ENCODE data around the gene TMEM91.

Gene TMEM91

DNA sequence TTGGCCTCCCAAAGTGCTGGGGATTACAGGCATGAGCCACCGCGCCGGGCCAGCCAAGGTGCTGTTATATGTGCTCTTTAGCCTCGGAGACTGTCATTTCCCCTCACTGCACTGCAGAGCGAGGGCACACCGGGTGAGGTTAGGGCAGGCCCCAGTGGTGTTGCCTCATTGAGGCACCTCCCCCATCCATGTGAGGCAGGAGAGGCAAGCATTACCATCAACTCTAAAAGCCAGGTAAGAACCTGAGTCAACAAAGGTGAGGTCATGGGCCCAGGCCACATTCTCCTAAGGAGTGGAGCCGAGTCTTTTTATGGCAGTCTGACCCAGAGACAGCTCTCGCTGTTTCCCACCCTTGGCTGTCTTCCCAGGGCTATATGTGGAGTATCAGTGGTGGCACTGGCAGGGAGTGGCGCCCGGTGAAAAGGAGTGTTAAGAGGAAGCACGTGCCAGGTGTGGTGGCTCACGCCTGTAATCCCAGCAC, 39.9 kb downstream of the TMEM91 start:
- peaks cover 80% of the 10 kb centered on the region for H3K36me3 ChIP-seq (ENCODE audit: insufficient read depth, low read length)
- H3K9ac ChIP-seq (ENCODE audit: low read length) = no peak overlapping the region
- H3K27me3 ChIP-seq (ENCODE audit: control insufficient read depth in 1 of 2, insufficient read depth in 2 of 2, low read length in 2 of 2) = no peaks in the 10 kb centered on the region
- peaks cover 5% of the 10 kb centered on the region for H3K4me1 ChIP-seq (ENCODE audit: insufficient read depth, low read length)
- no peak overlapping the region for H3K27ac ChIP-seq (ENCODE audit: low read depth, low read length)
- no peak overlapping the region for H3K4me3 ChIP-seq (ENCODE audit: low read depth in 1 of 2, low read length in 2 of 2)
- H3K9me3 ChIP-seq (ENCODE audit: low read length) = no peaks in the 10 kb centered on the region

DNA sequence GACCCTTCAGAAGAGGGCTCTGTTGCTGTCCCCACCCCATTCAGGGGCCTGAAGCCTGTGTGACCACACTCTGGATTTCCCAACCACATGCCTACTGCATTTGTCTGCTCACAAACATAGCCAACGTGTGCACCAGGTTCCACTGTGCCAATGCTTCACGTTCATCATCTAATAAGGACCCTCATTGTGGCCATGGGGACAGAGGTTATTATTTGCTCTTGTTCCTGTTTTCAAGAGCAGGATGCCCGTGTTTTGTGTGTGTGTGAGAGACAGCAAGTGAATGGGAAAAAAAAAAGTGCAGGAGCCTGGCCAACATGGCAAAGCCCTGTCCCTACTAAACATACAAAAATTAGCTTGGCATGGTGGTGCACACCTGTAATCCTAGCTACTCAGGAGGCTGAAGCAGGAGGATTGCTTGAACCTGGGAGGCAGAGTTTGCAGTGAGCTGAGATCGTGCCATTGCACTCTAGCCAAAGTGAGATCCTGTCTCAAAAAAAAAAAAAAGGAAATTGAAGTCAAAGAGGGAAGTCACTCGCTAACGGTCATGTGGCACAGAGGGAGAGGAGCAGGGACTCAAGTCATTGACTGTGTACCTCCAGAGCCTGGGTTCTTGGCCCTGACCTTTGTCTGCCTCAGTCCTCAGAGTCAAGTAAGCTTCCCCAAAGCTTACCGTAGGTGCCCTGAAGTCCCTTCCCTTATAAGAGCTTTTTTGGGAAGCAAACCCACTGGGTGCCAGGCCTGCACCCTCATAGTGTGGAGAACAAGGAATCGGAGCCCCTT, 44.0 kb downstream of the TMEM91 start:
- Histone ChIP-seq H3K4me1 (ENCODE audit: insufficient read depth, low read length) (peaks cover 7% of the 10 kb centered on the region), H3K27me3 (ENCODE audit: control insufficient read depth in 1 of 2, insufficient read depth in 2 of 2, low read length in 2 of 2) (no peaks in the 10 kb centered on the region), H3K4me3 (ENCODE audit: low read depth in 1 of 2, low read length in 2 of 2) (no peak overlapping the region), H3K27ac (ENCODE audit: low read depth, low read length) (no peak overlapping the region), H3K36me3 (ENCODE audit: insufficient read depth, low read length) (peaks cover 60% of the 10 kb centered on the region), H3K9ac (ENCODE audit: low read length) (no peak overlapping the region), H3K9me3 (ENCODE audit: low read length) (no peaks in the 10 kb centered on the region)

DNA sequence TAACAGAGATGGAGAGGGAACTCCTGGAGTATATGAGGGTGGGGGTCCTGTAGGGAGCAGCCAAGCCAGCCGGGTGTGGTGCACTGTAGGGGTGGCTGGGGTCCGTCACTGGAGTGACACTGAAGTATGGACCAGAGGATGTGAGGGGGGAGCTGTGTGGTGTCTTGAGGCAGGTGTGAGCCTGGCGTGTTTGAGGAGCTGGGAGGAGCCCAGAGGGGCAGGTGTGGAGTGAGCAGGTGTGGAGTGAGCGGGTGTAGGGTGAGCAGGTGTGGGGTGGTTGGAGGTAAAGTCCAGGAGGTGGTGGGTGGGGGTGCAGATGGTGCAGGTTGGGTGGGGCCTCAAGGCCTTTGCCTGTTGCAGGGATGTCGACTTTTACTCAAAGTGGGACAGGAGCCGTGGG, 45.0 kb downstream of the TMEM91 start:
- Histone ChIP-seq H3K36me3 (ENCODE audit: insufficient read depth, low read length) (peaks cover 54% of the 10 kb centered on the region), H3K27me3 (ENCODE audit: control insufficient read depth in 1 of 2, insufficient read depth in 2 of 2, low read length in 2 of 2) (no peaks in the 10 kb centered on the region), H3K9me3 (ENCODE audit: low read length) (no peaks in the 10 kb centered on the region), H3K9ac (ENCODE audit: low read length) (no peak overlapping the region), H3K4me1 (ENCODE audit: insufficient read depth, low read length) (peaks cover 7% of the 10 kb centered on the region), H3K27ac (ENCODE audit: low read depth, low read length) (no peak overlapping the region), H3K4me3 (ENCODE audit: low read depth in 1 of 2, low read length in 2 of 2) (no peak overlapping the region)

DNA sequence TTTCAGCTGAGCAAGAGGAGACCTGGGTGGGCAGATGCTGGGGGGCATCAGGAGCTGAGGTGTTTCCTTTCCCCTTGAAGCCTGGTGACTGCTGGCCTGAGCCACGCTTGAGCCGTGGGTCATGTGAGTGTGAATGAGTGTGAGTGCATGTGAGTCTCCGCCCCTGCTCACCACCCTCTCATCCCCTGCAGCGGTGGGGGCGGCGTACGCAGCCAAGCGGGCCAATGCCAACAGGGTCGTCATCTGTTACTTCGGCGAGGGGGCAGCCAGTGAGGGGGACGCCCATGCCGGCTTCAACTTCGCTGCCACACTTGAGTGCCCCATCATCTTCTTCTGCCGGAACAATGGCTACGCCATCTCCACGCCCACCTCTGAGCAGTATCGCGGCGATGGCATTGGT, 45.6 kb downstream of the TMEM91 start:
- Histone ChIP-seq H3K9ac (ENCODE audit: low read length) (no peak overlapping the region), H3K27ac (ENCODE audit: low read depth, low read length) (no peak overlapping the region), H3K9me3 (ENCODE audit: low read length) (no peaks in the 10 kb centered on the region), H3K36me3 (ENCODE audit: insufficient read depth, low read length) (peaks cover 47% of the 10 kb centered on the region), H3K4me1 (ENCODE audit: insufficient read depth, low read length) (peaks cover 14% of the 10 kb centered on the region), H3K27me3 (ENCODE audit: control insufficient read depth in 1 of 2, insufficient read depth in 2 of 2, low read length in 2 of 2) (no peaks in the 10 kb centered on the region), H3K4me3 (ENCODE audit: low read depth in 1 of 2, low read length in 2 of 2) (no peak overlapping the region)

DNA sequence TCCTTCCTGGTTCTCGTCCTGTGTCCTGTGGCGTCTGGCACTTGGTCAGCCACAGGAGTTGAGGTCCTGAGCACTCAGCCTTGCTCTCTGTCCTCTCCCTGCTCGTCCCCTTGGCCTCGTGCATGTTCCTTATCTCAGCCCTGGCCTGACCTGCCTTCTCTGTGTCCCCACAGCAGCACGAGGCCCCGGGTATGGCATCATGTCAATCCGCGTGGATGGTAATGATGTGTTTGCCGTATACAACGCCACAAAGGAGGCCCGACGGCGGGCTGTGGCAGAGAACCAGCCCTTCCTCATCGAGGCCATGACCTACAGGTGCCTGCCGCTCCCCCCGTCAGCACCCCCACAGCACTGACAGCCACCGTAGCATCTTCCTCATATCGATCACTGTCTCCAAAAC, 46.1 kb downstream of the TMEM91 start:
- no peak overlapping the region for H3K27ac ChIP-seq (ENCODE audit: low read depth, low read length)
- H3K27me3 ChIP-seq (ENCODE audit: control insufficient read depth in 1 of 2, insufficient read depth in 2 of 2, low read length in 2 of 2) = no peaks in the 10 kb centered on the region
- H3K4me1 ChIP-seq (ENCODE audit: insufficient read depth, low read length) = peaks cover 15% of the 10 kb centered on the region
- peaks cover 42% of the 10 kb centered on the region for H3K36me3 ChIP-seq (ENCODE audit: insufficient read depth, low read length)
- H3K9me3 ChIP-seq (ENCODE audit: low read length) = no peaks in the 10 kb centered on the region
- H3K9ac ChIP-seq (ENCODE audit: low read length) = no peak overlapping the region
- no peak overlapping the region for H3K4me3 ChIP-seq (ENCODE audit: low read depth in 1 of 2, low read length in 2 of 2)

DNA sequence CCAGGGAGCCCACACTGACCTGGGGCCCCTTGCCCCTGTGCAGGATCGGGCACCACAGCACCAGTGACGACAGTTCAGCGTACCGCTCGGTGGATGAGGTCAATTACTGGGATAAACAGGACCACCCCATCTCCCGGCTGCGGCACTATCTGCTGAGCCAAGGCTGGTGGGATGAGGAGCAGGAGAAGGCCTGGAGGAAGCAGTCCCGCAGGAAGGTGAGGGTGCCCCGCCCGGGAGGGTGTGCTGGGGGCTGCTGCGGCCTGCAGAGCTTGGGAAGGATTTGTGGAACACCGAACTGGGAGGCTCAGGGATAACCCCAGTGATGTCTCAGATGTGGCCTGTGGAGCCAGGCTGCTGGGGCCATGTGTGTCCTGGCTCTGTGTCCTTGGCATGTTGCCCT, 46.6 kb downstream of the TMEM91 start:
- peaks cover 42% of the 10 kb centered on the region for H3K36me3 ChIP-seq (ENCODE audit: insufficient read depth, low read length)
- no peak overlapping the region for H3K27ac ChIP-seq (ENCODE audit: low read depth, low read length)
- peaks cover 19% of the 10 kb centered on the region for H3K4me1 ChIP-seq (ENCODE audit: insufficient read depth, low read length)
- no peaks in the 10 kb centered on the region for H3K27me3 ChIP-seq (ENCODE audit: control insufficient read depth in 1 of 2, insufficient read depth in 2 of 2, low read length in 2 of 2)
- H3K9ac ChIP-seq (ENCODE audit: low read length) = no peak overlapping the region
- no peaks in the 10 kb centered on the region for H3K9me3 ChIP-seq (ENCODE audit: low read length)
- no peak overlapping the region for H3K4me3 ChIP-seq (ENCODE audit: low read depth in 1 of 2, low read length in 2 of 2)

DNA sequence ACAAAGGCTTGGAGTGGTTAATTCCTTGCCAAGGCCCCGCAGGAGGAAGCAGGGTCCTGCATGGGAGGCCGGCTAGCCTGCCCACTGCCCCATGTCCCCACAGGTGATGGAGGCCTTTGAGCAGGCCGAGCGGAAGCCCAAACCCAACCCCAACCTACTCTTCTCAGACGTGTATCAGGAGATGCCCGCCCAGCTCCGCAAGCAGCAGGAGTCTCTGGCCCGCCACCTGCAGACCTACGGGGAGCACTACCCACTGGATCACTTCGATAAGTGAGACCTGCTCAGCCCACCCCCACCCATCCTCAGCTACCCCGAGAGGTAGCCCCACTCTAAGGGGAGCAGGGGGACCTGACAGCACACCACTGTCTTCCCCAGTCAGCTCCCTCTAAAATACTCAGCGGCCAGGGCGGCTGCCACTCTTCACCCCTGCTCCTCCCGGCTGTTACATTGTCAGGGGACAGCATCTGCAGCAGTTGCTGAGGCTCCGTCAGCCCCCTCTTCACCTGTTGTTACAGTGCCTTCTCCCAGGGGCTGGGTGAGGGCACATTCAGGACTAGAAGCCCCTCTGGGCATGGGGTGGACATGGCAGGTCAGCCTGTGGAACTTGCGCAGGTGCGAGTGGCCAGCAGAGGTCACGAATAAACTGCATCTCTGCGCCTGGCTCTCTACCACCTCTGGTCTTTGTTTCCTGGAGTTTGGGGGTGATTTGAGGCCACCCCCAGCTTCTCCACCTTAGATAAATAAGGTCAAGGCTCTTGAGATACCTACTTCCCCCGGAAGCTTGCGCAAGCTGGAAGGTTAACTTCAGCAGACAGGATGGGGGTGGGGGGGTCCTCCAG, 48.2 kb downstream of the TMEM91 start:
- peaks cover 26% of the 10 kb centered on the region for H3K4me1 ChIP-seq (ENCODE audit: insufficient read depth, low read length)
- H3K36me3 ChIP-seq (ENCODE audit: insufficient read depth, low read length) = peaks cover 32% of the 10 kb centered on the region
- H3K9me3 ChIP-seq (ENCODE audit: low read length) = no peaks in the 10 kb centered on the region
- H3K27ac ChIP-seq (ENCODE audit: low read depth, low read length) = no peak overlapping the region
- no peak overlapping the region for H3K9ac ChIP-seq (ENCODE audit: low read length)
- no peak overlapping the region for H3K4me3 ChIP-seq (ENCODE audit: low read depth in 1 of 2, low read length in 2 of 2)
- H3K27me3 ChIP-seq (ENCODE audit: control insufficient read depth in 1 of 2, insufficient read depth in 2 of 2, low read length in 2 of 2) = no peaks in the 10 kb centered on the region

DNA sequence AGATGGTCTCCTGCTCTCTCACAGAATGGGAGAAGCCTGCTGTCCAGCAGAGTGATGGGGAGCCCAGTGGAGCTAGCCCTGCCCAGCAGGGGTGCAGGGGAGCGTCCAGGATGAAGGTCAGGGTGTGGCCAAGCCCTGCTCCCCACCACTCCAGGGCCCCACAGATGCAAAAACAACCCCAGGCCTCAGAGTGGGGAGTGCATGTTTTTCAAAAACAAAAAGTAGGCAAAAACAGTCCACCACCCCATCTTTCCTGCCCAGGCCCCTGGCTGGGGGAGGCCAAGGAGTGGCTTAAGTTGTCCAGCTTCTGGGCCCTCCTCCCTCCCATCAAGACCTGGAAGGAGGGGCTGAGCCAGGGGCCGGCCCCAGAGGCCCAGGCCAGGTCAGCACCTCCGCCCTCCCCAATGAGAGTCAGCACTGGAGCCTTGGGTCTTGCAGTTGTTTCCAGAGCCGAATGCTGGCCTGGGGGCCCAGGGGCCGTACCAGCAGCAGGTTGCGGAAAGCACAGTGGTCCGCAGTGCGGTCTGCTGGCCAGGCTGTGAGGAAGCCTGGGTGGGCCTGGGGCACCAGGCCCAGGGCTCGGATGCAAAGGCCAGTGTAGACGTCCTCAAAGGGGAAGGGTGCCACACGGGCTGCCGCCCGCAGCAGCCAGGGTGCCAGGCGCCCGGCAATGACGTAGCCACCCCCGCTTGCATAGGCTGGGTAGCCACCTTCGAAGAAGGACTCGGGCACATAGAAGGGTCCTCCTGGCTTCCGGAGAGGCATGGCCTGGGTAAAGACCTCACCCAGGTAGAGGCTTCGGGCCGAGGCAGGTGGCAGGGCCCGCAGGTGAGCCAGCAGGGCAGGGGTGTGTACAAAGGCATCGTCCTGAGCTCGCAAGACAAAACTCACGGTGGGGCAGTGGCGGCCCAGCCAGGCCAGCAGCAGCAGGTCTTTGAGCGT, 49.1 kb downstream of the TMEM91 start:
- H3K27ac ChIP-seq (ENCODE audit: low read depth, low read length) = no peak overlapping the region
- H3K27me3 ChIP-seq (ENCODE audit: control insufficient read depth in 1 of 2, insufficient read depth in 2 of 2, low read length in 2 of 2) = no peaks in the 10 kb centered on the region
- no peak overlapping the region for H3K4me3 ChIP-seq (ENCODE audit: low read depth in 1 of 2, low read length in 2 of 2)
- H3K36me3 ChIP-seq (ENCODE audit: insufficient read depth, low read length) = peaks cover 23% of the 10 kb centered on the region
- no peak overlapping the region for H3K9ac ChIP-seq (ENCODE audit: low read length)
- H3K9me3 ChIP-seq (ENCODE audit: low read length) = no peaks in the 10 kb centered on the region
- peaks cover 26% of the 10 kb centered on the region for H3K4me1 ChIP-seq (ENCODE audit: insufficient read depth, low read length)

DNA sequence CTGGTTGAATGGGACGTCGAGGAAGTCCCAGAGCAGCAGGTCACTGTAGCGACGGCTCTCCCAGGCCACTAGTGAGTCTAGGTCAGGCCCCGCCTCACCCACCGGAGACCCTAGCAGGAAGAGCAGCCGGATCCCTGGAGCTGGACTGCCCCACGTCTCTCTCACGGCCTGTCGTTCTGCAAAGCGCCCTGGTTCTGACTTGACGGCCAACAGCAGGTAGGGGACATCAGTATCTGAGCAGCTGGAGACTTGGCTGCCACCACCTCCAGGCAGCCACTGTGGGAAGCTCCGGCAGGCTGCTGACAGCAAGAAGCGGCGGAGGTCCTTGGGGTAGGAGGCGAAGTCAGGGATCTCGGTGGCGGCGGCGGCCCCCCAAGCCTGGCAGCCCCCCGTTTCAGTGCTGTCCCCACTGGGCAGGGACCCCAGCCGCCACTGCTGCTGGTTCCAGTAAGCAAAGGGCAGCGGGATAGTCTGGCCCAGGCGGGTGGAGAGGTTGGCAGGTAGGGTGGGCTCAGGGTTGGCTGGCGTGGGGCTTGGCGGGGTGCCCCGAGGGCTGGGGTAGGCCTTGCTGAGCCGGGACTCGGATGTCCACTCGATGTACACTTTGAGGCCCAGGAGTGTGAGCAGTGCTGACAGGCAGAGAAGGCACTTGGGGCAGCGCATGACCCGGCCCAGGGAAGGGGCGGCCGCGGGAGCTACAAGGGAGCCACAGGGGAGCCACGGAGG, 49.9 kb downstream of the TMEM91 start:
- Histone ChIP-seq H3K27ac (ENCODE audit: low read depth, low read length) (peak overlapping the region; percentile 97), H3K36me3 (ENCODE audit: insufficient read depth, low read length) (peaks cover 23% of the 10 kb centered on the region), H3K9ac (ENCODE audit: low read length) (peak overlapping the region; percentile 99), H3K9me3 (ENCODE audit: low read length) (no peaks in the 10 kb centered on the region), H3K4me3 (ENCODE audit: low read depth in 1 of 2, low read length in 2 of 2) (peak overlapping the region; percentile 83 to 93), H3K4me1 (ENCODE audit: insufficient read depth, low read length) (peaks cover 21% of the 10 kb centered on the region), H3K27me3 (ENCODE audit: control insufficient read depth in 1 of 2, insufficient read depth in 2 of 2, low read length in 2 of 2) (no peaks in the 10 kb centered on the region)

DNA sequence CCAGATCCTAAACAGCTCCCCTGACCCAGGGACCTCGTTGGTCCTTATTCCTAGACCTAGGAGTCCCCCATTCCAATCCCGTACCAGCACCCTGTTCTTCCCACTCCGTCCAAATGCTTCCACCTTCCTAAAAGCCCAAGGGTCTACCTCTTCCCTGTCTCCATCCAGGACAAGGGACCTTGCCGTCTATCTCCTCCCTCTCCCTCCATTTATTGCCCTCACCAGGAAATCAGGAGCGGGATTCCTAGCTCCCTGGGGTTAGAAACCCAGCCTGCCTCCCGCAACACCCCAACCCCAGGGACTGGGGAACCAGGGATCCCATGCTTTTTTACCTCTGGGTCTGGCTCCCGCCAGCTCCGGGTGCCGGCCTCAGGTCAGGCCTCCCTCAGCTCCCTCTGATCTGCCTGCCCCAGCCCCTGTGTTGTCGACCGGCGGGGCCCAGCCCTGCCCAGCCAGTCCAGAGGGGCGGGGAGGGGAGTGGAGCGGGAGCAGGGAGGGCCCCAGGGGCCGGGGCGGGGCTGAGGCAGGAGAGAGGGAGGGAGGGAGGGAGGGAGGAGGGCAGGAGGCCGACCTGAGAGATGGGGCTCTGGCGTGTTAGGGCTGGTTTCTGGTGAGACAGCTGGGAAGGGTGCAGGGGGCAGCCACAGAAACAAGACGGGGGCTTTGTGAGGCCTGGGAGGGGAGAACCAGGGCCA, 50.8 kb downstream of the TMEM91 start, which contains the start of gene B3GNT8:
Gene B3GNT8, minus strand, starts transcription at position 423 of the 695 bp plus-strand sequence. CDS start 596 bp downstream, outside the sequence.
- peak within 1 kb of the TSS; percentile 97 for H3K27ac ChIP-seq (ENCODE audit: low read depth, low read length)
- H3K27me3 ChIP-seq (ENCODE audit: control insufficient read depth in 1 of 2, insufficient read depth in 2 of 2, low read length in 2 of 2) = no peaks in the 10 kb centered on the region
- peaks cover 19% of the 10 kb centered on the region for H3K4me1 ChIP-seq (ENCODE audit: insufficient read depth, low read length)
- peak within 1 kb of the TSS; percentile 99 for H3K9ac ChIP-seq (ENCODE audit: low read length)
- peaks cover 29% of the 10 kb centered on the region for H3K36me3 ChIP-seq (ENCODE audit: insufficient read depth, low read length)
- H3K9me3 ChIP-seq (ENCODE audit: low read length) = no peaks in the 10 kb centered on the region
- peak within 1 kb of the TSS; percentile 83 to 93 for H3K4me3 ChIP-seq (ENCODE audit: low read depth in 1 of 2, low read length in 2 of 2)
